ENCODE results near the gene SLAMF8. TPM values are rescaled to one million over a fixed set of nuclear protein-coding genes. Genes with fewer than 3 reads are reported as not detected.

SLAMF8 gene
- total RNA-seq, 1 experiment from 2014 or later, result not detected

GRCh38 chr1:159859767-159860322 lies 33.2 kb downstream of the SLAMF8 start:
- TF ChIP-seq E2F1 (CRISPR knock-in tag; IDR thresholded peaks at IDR 0.05) (no peak), ZBTB21 (CRISPR knock-in tag; IDR thresholded peaks at IDR 0.05; ENCODE audit: borderline replicate concordance) (no peak), TEAD4 (CRISPR knock-in tag; IDR thresholded peaks at IDR 0.05) (no peak), ZNF532 (CRISPR knock-in tag; IDR thresholded peaks at IDR 0.05; ENCODE audit: borderline replicate concordance) (no peak), EMX1 (CRISPR knock-in tag; IDR thresholded peaks at IDR 0.05) (no peak), CREB1 (CRISPR knock-in tag; IDR thresholded peaks at IDR 0.05) (no peak), ZNF219 (CRISPR knock-in tag; IDR thresholded peaks at IDR 0.05; ENCODE audit: borderline replicate concordance) (no peak), USF1 (CRISPR knock-in tag; IDR thresholded peaks at IDR 0.05) (no peak), STAT6 (CRISPR knock-in tag; conservative IDR thresholded peaks at IDR 0.05; ENCODE audit: low read depth) (no peak), FOXP1 (CRISPR knock-in tag; IDR thresholded peaks at IDR 0.05; ENCODE audit: borderline replicate concordance) (no peak), E2F4 (CRISPR knock-in tag; IDR thresholded peaks at IDR 0.05; ENCODE audit: borderline replicate concordance, low read depth) (no peak), ESRRA (CRISPR knock-in tag; IDR thresholded peaks at IDR 0.05; ENCODE audit: borderline replicate concordance) (no peak), FOXP4 (CRISPR knock-in tag; IDR thresholded peaks at IDR 0.05) (no peak), ZNF281 (CRISPR knock-in tag; IDR thresholded peaks at IDR 0.05) (no peak), NR3C1 (CRISPR knock-in tag; conservative IDR thresholded peaks at IDR 0.05; ENCODE audit: low read depth) (no peak), TCF7 (CRISPR knock-in tag; IDR thresholded peaks at IDR 0.05; ENCODE audit: low read depth) (no peak), ZNF121 (CRISPR knock-in tag; IDR thresholded peaks at IDR 0.05) (no peak)
- Mint-ChIP-seq H3K36me3 (no peaks in the 10 kb centered on the region), H3K27ac (no peak overlapping the region), H3K4me1 (peaks cover 2% of the 10 kb centered on the region; the same call in 1 of the 2 replicates), H3K27me3 (ENCODE audit: low read depth) (peaks cover 28% of the 10 kb centered on the region), H3K9me3 (no peaks in the 10 kb centered on the region), H3K4me3 (no peak overlapping the region)
- DNase-seq (ENCODE audit: low spot score), result no peak
- CTCF ChIA-PET, result interaction anchor here (1.2 kb wide), 1 partner anchor 8 kb away, joined by 3 read pairs; no protein-coding TSS in a partner anchor
- POLR2A ChIA-PET, result no interaction called here
- no peak for ATAC-seq
